Endothelial cell of umbilical vein (primary cell): ENCODE measurements around the gene BBX. TPM values are rescaled to one million over a fixed set of nuclear protein-coding genes. Genes with fewer than 3 reads are reported as not detected.

Source experiments
- BruUV-seq: library from RNA; stranded (reverse); fragments of 400-500 nt; replicated peaks from 2 replicates; lab custom pipeline; 2021; lab: Mats Ljungman, UMichigan
- CTCF ChIA-PET: fragments of 300-600, 350-600 bp; sonication (Branson Sonifier 250); formaldehyde crosslinking; loops from one replicate; lab custom pipeline; 2021; ENCODE audit warnings: antibody characterized with exemption, inconsistent platforms; lab: Charles Lee
- POLR2A ChIA-PET: fragments of 300-600, 350-600 bp; sonication (Branson Sonifier 250); formaldehyde crosslinking; loops from one replicate; lab custom pipeline; 2021; ENCODE audit warnings: antibody characterized with exemption, inconsistent platforms; lab: Charles Lee
- DNase-seq: peaks from one replicate; pipeline ENCODE4 v3.0.0-alpha.2; 2011; ENCODE audit warnings: low read depth, low spot score
- FAIRE-seq: peaks from 2 replicates; lab custom pipeline; 2011; peaks lifted over from hg19 to GRCh38; lab: Jason Lieb, UNC
- H2AFZ ChIP-seq: 2 replicates; pipeline ENCODE4 v1.6.0; 2012; ENCODE audit warnings: low read depth, low read length, control low read depth, inconsistent platforms
- H3K27ac ChIP-seq: 2 replicates; pipeline ENCODE4 v1.5.1; 2011; ENCODE audit warnings: low read depth, mild to moderate bottlenecking, control low read depth, low read length, moderate library complexity; ENCODE audit not compliant: insufficient read depth
- H3K27me3 ChIP-seq, 2 experiments: 2 replicates each; pipeline versions ENCODE4 v1.6.0 to v1.6.1; 2011; ENCODE audit warnings: low read length in 2 of 2, mixed read lengths in 1 of 2; ENCODE audit not compliant: control insufficient read depth in 2 of 2, insufficient read depth in 2 of 2
- H3K36me3 ChIP-seq, 2 experiments: 2 replicates in 1 of 2; 3 replicates in 1 of 2; pipeline ENCODE4 v1.5.1; 2011; ENCODE audit warnings: low read length in 2 of 2, mild to moderate bottlenecking in 1 of 2, moderate library complexity in 1 of 2; ENCODE audit not compliant: control insufficient read depth in 2 of 2, insufficient read depth in 2 of 2; ENCODE audit errors: extremely low read depth in 1 of 2
- H3K4me1 ChIP-seq: 3 replicates; pipeline ENCODE4 v1.5.1; 2011; ENCODE audit warnings: mild to moderate bottlenecking, low read length; ENCODE audit not compliant: control insufficient read depth, insufficient read depth; ENCODE audit errors: extremely low read depth
- H3K4me2 ChIP-seq: 2 replicates; pipeline ENCODE4 v1.6.1; 2011; ENCODE audit warnings: low read length, control low read depth, mixed read lengths; ENCODE audit not compliant: insufficient read depth
- H3K4me3 ChIP-seq, 3 experiments: fragments of 200-600 bp in 1 of 3; sonication (generic), shearing (Covaris generic) in 1 of 3; replicated peaks in 1 of 3; 2 replicates each; pipeline ENCODE4 v1.5.1; 2011 to 2016; ENCODE audit warnings: control low read depth in 3 of 3, low read length in 3 of 3, mild to moderate bottlenecking in 2 of 3, inconsistent platforms in 1 of 3, low read depth in 1 of 3, moderate library complexity in 1 of 3; ENCODE audit not compliant: insufficient read depth in 1 of 3
- H3K79me2 ChIP-seq: 2 replicates; pipeline ENCODE4 v1.6.0; 2012; ENCODE audit warnings: low read length, inconsistent platforms; ENCODE audit not compliant: control insufficient read depth, insufficient read depth
- H3K9ac ChIP-seq: replicated peaks from 2 replicates; pipeline ENCODE3; 2011; ENCODE audit warnings: low read length, control low read depth; ENCODE audit not compliant: insufficient read depth; ENCODE audit errors: extremely low read depth
- H3K9me1 ChIP-seq: replicated peaks from 3 replicates; pipeline ENCODE4 v1.6.0; 2011; ENCODE audit warnings: mild to moderate bottlenecking, low read length; ENCODE audit not compliant: control insufficient read depth, insufficient read depth; ENCODE audit errors: extremely low read depth
- H3K9me3 ChIP-seq: replicated peaks from 2 replicates; pipeline ENCODE4 v1.5.1; 2012; ENCODE audit warnings: low read length, inconsistent platforms; ENCODE audit not compliant: control insufficient read depth, insufficient read depth
- H4K20me1 ChIP-seq: replicated peaks from 2 replicates; pipeline ENCODE3; 2011; ENCODE audit warnings: mild to moderate bottlenecking, low read length; ENCODE audit not compliant: control insufficient read depth, insufficient read depth; ENCODE audit errors: extremely low read depth
- FOS ChIP-seq: IDR thresholded peaks from 2 replicates; pipeline ENCODE4 v1.6.1; 2011; ENCODE audit warnings: mild to moderate bottlenecking, low read length, moderate library complexity, borderline replicate concordance; ENCODE audit not compliant: insufficient read depth
- JUN ChIP-seq: IDR thresholded peaks from 2 replicates; pipeline ENCODE4 v1.6.1; 2011; ENCODE audit warnings: borderline replicate concordance, low read depth; ENCODE audit not compliant: insufficient read length, insufficient read depth
- MYC ChIP-seq: IDR thresholded peaks from one replicate; pipeline ENCODE4 v1.6.1; 2011; ENCODE audit warnings: mild to moderate bottlenecking, low read depth, low read length
- POLR2A ChIP-seq: IDR thresholded peaks from 2 replicates; pipeline ENCODE4 v1.6.1; 2012; ENCODE audit warnings: low read depth, mild to moderate bottlenecking, control low read depth, low read length
- dilution Hi-C: fragments of 300-500 bp; cut with MboI; formaldehyde crosslinking; loops from one replicate; pipeline ENCODE4 v1.15.0; 2019; ENCODE audit warnings: low sequenced_read_pairs; ENCODE audit not compliant: extremely low pct_ligation_motif_present
- intact Hi-C: fragments of 100-400 bp; cut with micrococcal nuclease; formaldehyde crosslinking; loops from one replicate; pipeline ENCODE4 v1.10.0; 2022
- polyA plus RNA-seq, 4 experiments: library from polyadenylated mRNA; depleted of rRNA in 3 of 4; stranded (reverse) in 3 of 4; unstranded in 1 of 4; fragments of >200 nt; gene quantifications; 2 replicates each; pipeline versions ENCODE4 v1.2.1 to v1.2.3, GENCODE V29; 2011 to 2012; ENCODE audit warnings: missing spikeins in 1 of 4
- total RNA-seq: library from RNA; stranded (reverse); gene quantifications from 2 replicates; pipeline ENCODE4 v1.2.3, GENCODE V29; 2021
- TF ChIP-seq, protein P1 (sequence below): IDR thresholded peaks from 2 replicates; pipeline ENCODE4 v1.6.1; 2011; ENCODE audit not compliant: insufficient read depth, insufficient read length

Gene BBX
- total and polyA plus RNA-seq, 2 donors (not counting 3 experiments of a cell fraction or from before 2014, with no cell fraction given): 21.4 to 43.4 TPM

DNA sequence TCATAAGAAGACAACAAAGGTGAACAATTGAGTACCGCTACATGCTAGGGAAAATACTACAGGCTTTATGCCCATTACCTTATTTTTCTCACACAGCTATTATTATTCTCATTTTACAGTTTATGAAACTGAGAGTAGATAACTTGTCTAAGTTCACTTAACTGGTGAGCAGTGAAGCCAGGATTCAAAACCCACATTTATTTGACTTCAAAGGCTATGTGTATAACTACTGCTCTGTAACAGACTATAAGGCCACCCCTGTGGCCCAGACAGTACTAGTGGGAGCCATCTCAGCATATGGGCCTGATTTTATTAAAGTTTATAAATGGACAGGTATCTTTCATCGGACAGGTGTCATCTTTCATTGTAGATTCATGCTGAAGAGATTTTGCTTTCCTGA is 14.4 kb upstream of the BBX start:
- intact Hi-C loops: no loop called here
- POLR2A ChIA-PET: no interaction called here

DNA sequence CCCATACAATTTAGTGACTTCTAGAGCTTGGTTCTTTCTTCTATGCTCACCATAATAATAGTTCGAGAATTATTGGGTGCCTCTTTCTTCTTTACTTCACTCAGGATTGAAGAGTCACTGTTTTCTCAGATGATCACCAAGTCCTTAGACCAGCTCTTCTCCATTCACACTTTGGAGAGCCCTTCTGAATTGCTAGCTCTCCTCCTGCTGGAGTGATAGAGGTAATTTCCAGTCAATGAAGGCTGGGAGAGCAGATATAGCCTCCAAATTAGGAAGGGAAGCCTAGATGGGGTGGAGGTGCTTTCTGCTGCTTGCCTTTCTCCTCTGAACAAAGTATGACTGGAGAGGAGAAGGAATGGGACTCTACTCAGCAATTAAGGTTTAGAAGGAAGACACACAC is 10.7 kb upstream of the BBX start:
- no peaks in the 10 kb centered on the region for H3K36me3 ChIP-seq
- no peak overlapping the region for H2AFZ ChIP-seq
- dilution Hi-C loops (no loop called here), intact Hi-C loops (no loop called here)
- no peaks in the 10 kb centered on the region for H3K9me1 ChIP-seq
- H3K4me2 ChIP-seq: no peak overlapping the region
- H4K20me1 ChIP-seq: no peaks in the 10 kb centered on the region
- H3K4me3 ChIP-seq: no peak overlapping the region
- H3K27me3 ChIP-seq: peaks cover 19% of the 10 kb centered on the region in 2 experiments
- H3K4me1 ChIP-seq: no peaks in the 10 kb centered on the region
- H3K79me2 ChIP-seq: no peaks in the 10 kb centered on the region
- FAIRE-seq: no peak
- BruUV-seq: no TSS peak
- DNase-seq: no peak
- H3K9me3 ChIP-seq: no peaks in the 10 kb centered on the region
- no peak overlapping the region for H3K9ac ChIP-seq
- no peak for TF ChIP-seq FOS
- TF ChIP-seq MYC: no peak
- CTCF ChIA-PET: interaction anchor here (1.2 to 1.3 kb wide), 2 partner anchors 25 to 240 kb away, joined by 3 read pairs; no protein-coding TSS in a partner anchor
- POLR2A ChIA-PET: no interaction called here
- no peak overlapping the region for H3K27ac ChIP-seq

More for the DNA sequence above, 14.4 kb upstream of the BBX start:
- Histone ChIP-seq H2AFZ (no peak overlapping the region), H3K36me3 (no peaks in the 10 kb centered on the region), H3K79me2 (no peaks in the 10 kb centered on the region), H3K9me1 (no peaks in the 10 kb centered on the region), H3K4me1 (no peaks in the 10 kb centered on the region), H3K27me3 (peaks cover 13 to 18% of the 10 kb centered on the region in 2 experiments), H3K27ac (no peak overlapping the region), H3K4me2 (no peak overlapping the region), H3K9me3 (no peaks in the 10 kb centered on the region), H3K4me3 (no peak overlapping the region), H4K20me1 (no peaks in the 10 kb centered on the region), H3K9ac (no peak overlapping the region)
- no TSS peak for BruUV-seq
- no peak for FAIRE-seq
- DNase-seq: no peak
- CTCF ChIA-PET: no interaction called here
- TF ChIP-seq JUN: no peak
- TF ChIP-seq MYC: no peak
- TF ChIP-seq, protein P1, sequence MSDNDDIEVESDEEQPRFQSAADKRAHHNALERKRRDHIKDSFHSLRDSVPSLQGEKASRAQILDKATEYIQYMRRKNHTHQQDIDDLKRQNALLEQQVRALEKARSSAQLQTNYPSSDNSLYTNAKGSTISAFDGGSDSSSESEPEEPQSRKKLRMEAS: no peak
- TF ChIP-seq POLR2A: no peak
- TF ChIP-seq FOS: no peak
- dilution Hi-C loops: no loop called here
